DOHH2 (cell line): ENCODE data around the gene PROB1.

Source experiments
- H3F3A ChIP-seq: fragments of 200-600 bp; sonication (generic), shearing (Covaris generic); 2 replicates; pipeline ENCODE4 v1.6.0; 2016; ENCODE audit warnings: antibody characterized with exemption, mild to moderate bottlenecking; ENCODE audit not compliant: control insufficient read depth, insufficient read depth
- H3K27ac ChIP-seq: fragments of 200-600 bp; sonication (generic); 2 replicates; pipeline ENCODE4 v1.5.1; 2014; ENCODE audit warnings: low read depth, mild to moderate bottlenecking, low read length, moderate library complexity
- H3K27me3 ChIP-seq: fragments of 200-600 bp; sonication (generic); 2 replicates; pipeline ENCODE4 v1.6.1; 2014; ENCODE audit warnings: mild to moderate bottlenecking, low read length, mixed read lengths; ENCODE audit not compliant: control insufficient read depth
- H3K36me3 ChIP-seq: fragments of 200-600 bp; sonication (generic); 2 replicates; pipeline ENCODE4 v1.6.1; 2014; ENCODE audit warnings: mild to moderate bottlenecking, low read length, moderate library complexity, mixed read lengths; ENCODE audit not compliant: control insufficient read depth
- H3K4me1 ChIP-seq: fragments of 200-600 bp; sonication (generic); 2 replicates; pipeline ENCODE4 v1.6.1; 2014; ENCODE audit warnings: mild to moderate bottlenecking, low read length, mixed read lengths; ENCODE audit not compliant: control insufficient read depth
- H3K4me2 ChIP-seq: fragments of 200-600 bp; sonication (generic); 2 replicates; pipeline ENCODE4 v1.6.0; 2014; ENCODE audit warnings: mild to moderate bottlenecking, low read length, moderate library complexity
- H3K4me3 ChIP-seq: fragments of 200-600 bp; sonication (generic); 2 replicates; pipeline ENCODE4 v1.5.1; 2014; ENCODE audit warnings: mild to moderate bottlenecking, low read length, mixed read lengths
- H3K79me2 ChIP-seq: fragments of 200-600 bp; sonication (generic); 2 replicates; pipeline ENCODE4 v1.6.1; 2014; ENCODE audit warnings: mild to moderate bottlenecking, low read length, mixed read lengths; ENCODE audit not compliant: control insufficient read depth
- H3K9me2 ChIP-seq: fragments of 200-600 bp; sonication (generic); replicated peaks from 2 replicates; pipeline ENCODE4 v1.6.1; 2014; ENCODE audit warnings: mild to moderate bottlenecking, low read length, mixed read lengths; ENCODE audit not compliant: control insufficient read depth
- H3K9me3 ChIP-seq: fragments of 200-600 bp; sonication (generic); 2 replicates; pipeline ENCODE4 v1.6.1; 2014; ENCODE audit warnings: antibody characterized with exemption, low read length, mixed read lengths; ENCODE audit not compliant: control insufficient read depth, insufficient read depth
- H4K20me1 ChIP-seq: fragments of 200-600 bp; sonication (generic); 2 replicates; pipeline ENCODE4 v1.6.0; 2014; ENCODE audit warnings: low read depth, mild to moderate bottlenecking, antibody characterized with exemption, low read length, moderate library complexity; ENCODE audit not compliant: control insufficient read depth, insufficient read depth
- CTCF ChIP-seq: fragments of 200-600 bp; sonication (generic); IDR thresholded peaks from one replicate; pipeline ENCODE4 v1.5.1; 2014; ENCODE audit warnings: antibody characterized with exemption, mild to moderate bottlenecking, low read depth, low read length; ENCODE audit not compliant: poor library complexity, severe bottlenecking
- EZH2phosphoT487 ChIP-seq: fragments of 200-600 bp; sonication (generic); IDR thresholded peaks from 2 replicates; pipeline ENCODE4 v1.6.1; 2017; ENCODE audit warnings: borderline replicate concordance, mild to moderate bottlenecking, antibody characterized with exemption, low read length, moderate library complexity, mixed read lengths

PROB1 gene

GRCh38 chr5:139343476-139343875, 51.4 kb downstream of the PROB1 start:
- H3K4me2 ChIP-seq: peak overlapping the region; percentile 89

GRCh38 chr5:139342423-139342723, 52.5 kb downstream of the PROB1 start:
- Histone ChIP-seq H3K27ac (peak overlapping the region; percentile 85), H3K27me3 (no peaks in the 10 kb centered on the region), H3K79me2 (peaks cover 57% of the 10 kb centered on the region), H3K4me1 (peaks cover 41% of the 10 kb centered on the region), H4K20me1 (peaks cover 19% of the 10 kb centered on the region), H3K36me3 (peaks cover 44% of the 10 kb centered on the region), H3K9me2 (no peaks in the 10 kb centered on the region), H3K9me3 (no peaks in the 10 kb centered on the region), H3F3A (peaks cover 10% of the 10 kb centered on the region), H3K4me2 (peak overlapping the region; percentile 89), H3K4me3 (peak overlapping the region; percentile 92)
- TF ChIP-seq EZH2phosphoT487 (no peak), CTCF (no peak)

More at GRCh38 chr5:139343476-139343875, 51.4 kb downstream of the PROB1 start:
- peaks cover 44% of the 10 kb centered on the region for H3K36me3 ChIP-seq
- H3K79me2 ChIP-seq: peaks cover 68% of the 10 kb centered on the region
- no peak overlapping the region for H3K27ac ChIP-seq
- H3F3A ChIP-seq: peaks cover 10% of the 10 kb centered on the region
- H3K9me3 ChIP-seq: no peaks in the 10 kb centered on the region
- H3K4me1 ChIP-seq: peaks cover 41% of the 10 kb centered on the region
- H3K9me2 ChIP-seq: no peaks in the 10 kb centered on the region
- TF ChIP-seq CTCF: no peak
- TF ChIP-seq EZH2phosphoT487: no peak
- no peaks in the 10 kb centered on the region for H3K27me3 ChIP-seq
- H4K20me1 ChIP-seq: peaks cover 19% of the 10 kb centered on the region
- peak overlapping the region; percentile 92 for H3K4me3 ChIP-seq

- H3K4me1 ChIP-seq: peaks cover 41% of the 10 kb centered on the region
- H3K4me3 ChIP-seq: peak within 1 kb of the TSS; percentile 92
- peaks cover 13% of the 10 kb centered on the region for H3F3A ChIP-seq
- TF ChIP-seq CTCF: peak; percentile 80
- no peak for TF ChIP-seq EZH2phosphoT487
- no peaks in the 10 kb centered on the region for H3K9me2 ChIP-seq
- no peaks in the 10 kb centered on the region for H3K27me3 ChIP-seq
- H4K20me1 ChIP-seq: peaks cover 19% of the 10 kb centered on the region
- H3K79me2 ChIP-seq: peaks cover 52% of the 10 kb centered on the region
- peak within 1 kb of the TSS; percentile 89 for H3K4me2 ChIP-seq
- H3K36me3 ChIP-seq: peaks cover 42% of the 10 kb centered on the region
- peak within 1 kb of the TSS; percentile 85 for H3K27ac ChIP-seq
- H3K9me3 ChIP-seq: no peaks in the 10 kb centered on the region
These were observed 53.0 kb downstream of the PROB1 start, which contains the start of gene PAIP2 for GRCh38 chr5:139341689-139342422. TSS of gene PAIP2 (plus strand) at chr5:139341854. CDS start at chr5:139363785, 21,931 bp downstream.
